Endodermal cell (in vitro differentiated cells): Measurements from ENCODE around the gene HEATR9. TPM values are rescaled to one million over a fixed set of nuclear protein-coding genes. Genes with fewer than 3 reads are reported as not detected.

Experiments used
- DNase-seq: peaks from one replicate; pipeline ENCODE4 v3.0.0-alpha.2; 2017
- H3K27ac ChIP-seq: 2 replicates; pipeline ENCODE4 v1.5.1; 2013; ENCODE audit warnings: mild to moderate bottlenecking, low read depth, low read length, moderate library complexity
- H3K27me3 ChIP-seq: 2 replicates; pipeline ENCODE4 v1.6.1; 2013; ENCODE audit warnings: mild to moderate bottlenecking, low read length, moderate library complexity; ENCODE audit not compliant: insufficient read depth, control insufficient read depth, poor library complexity, severe bottlenecking
- H3K36me3 ChIP-seq: 2 replicates; pipeline ENCODE4 v1.7.0; 2013; ENCODE audit warnings: mild to moderate bottlenecking, low read length, moderate library complexity; ENCODE audit not compliant: control insufficient read depth, insufficient read depth
- H3K4me1 ChIP-seq: one replicate; pipeline ENCODE4 v1.7.0; 2013; ENCODE audit warnings: low read length; ENCODE audit not compliant: control insufficient read depth, insufficient read depth
- H3K4me3 ChIP-seq: 2 replicates; pipeline ENCODE4 v1.5.1; 2013; ENCODE audit warnings: mild to moderate bottlenecking, low read length, moderate library complexity
- H3K9ac ChIP-seq: 2 replicates; pipeline ENCODE4 v1.6.1; 2013; ENCODE audit warnings: mild to moderate bottlenecking, low read length, moderate library complexity; ENCODE audit not compliant: poor library complexity, severe bottlenecking; ENCODE audit errors: extremely low read depth
- H3K9me3 ChIP-seq: 2 replicates; pipeline ENCODE4 v1.6.1; 2013; ENCODE audit warnings: mild to moderate bottlenecking, low read length, moderate library complexity; ENCODE audit not compliant: control insufficient read depth
- H3K27ac Mint-ChIP-seq: 2 replicates; pipeline ENCODE4 v1.8.0; 2020; ENCODE audit warnings: mixed read lengths
- H3K27me3 Mint-ChIP-seq: 2 replicates; pipeline ENCODE4 v1.8.0; 2021; ENCODE audit warnings: mild to moderate bottlenecking, mixed read lengths; ENCODE audit not compliant: insufficient read depth
- H3K36me3 Mint-ChIP-seq: 2 replicates; pipeline ENCODE4 v1.8.0; 2020; ENCODE audit warnings: low read depth, mixed read lengths
- H3K4me1 Mint-ChIP-seq: 2 replicates; pipeline ENCODE4 v1.8.0; 2020; ENCODE audit warnings: mixed read lengths
- H3K4me3 Mint-ChIP-seq: 2 replicates; pipeline ENCODE4 v1.8.0; 2020; ENCODE audit warnings: mild to moderate bottlenecking, moderate library complexity, mixed read lengths
- H3K9me3 Mint-ChIP-seq: 2 replicates; pipeline ENCODE4 v1.8.0; 2020; ENCODE audit warnings: mild to moderate bottlenecking, mixed read lengths
- CTCF ChIP-seq: fragments of 200-600 bp; sonication (generic); conservative IDR thresholded peaks from 2 replicates; pipeline ENCODE4 v1.5.0; 2021; ENCODE audit warnings: antibody characterized with exemption, mild to moderate bottlenecking
- WGBS, 2 experiments: methylation state at CpG; one replicate each; pipeline versions ENCODE4 v1.1.5 to v1.1.7; 2013; ENCODE audit warnings: missing lambda C conversion rate in 2 of 2, mixed read lengths in 1 of 2; ENCODE audit not compliant: insufficient coverage in 1 of 2, insufficient read length in 1 of 2; 5-methylcytosine and 5-hydroxymethylcytosine counted together
- total RNA-seq, 2 donors: library from RNA; stranded (reverse); fragmentation: NEBNext Ultra II Directional in 1 of 2; extraction: Animal tissue kit (Norgen Biotek cat#: 25700) in 1 of 2; gene quantifications; 2 replicates in 1 of 2; 3 replicates in 1 of 2; pipeline ENCODE4 v1.2.1, GENCODE V29; 2021

HEATR9 gene
- total RNA-seq, 2 donors from 2014 or later, result not detected

DNA sequence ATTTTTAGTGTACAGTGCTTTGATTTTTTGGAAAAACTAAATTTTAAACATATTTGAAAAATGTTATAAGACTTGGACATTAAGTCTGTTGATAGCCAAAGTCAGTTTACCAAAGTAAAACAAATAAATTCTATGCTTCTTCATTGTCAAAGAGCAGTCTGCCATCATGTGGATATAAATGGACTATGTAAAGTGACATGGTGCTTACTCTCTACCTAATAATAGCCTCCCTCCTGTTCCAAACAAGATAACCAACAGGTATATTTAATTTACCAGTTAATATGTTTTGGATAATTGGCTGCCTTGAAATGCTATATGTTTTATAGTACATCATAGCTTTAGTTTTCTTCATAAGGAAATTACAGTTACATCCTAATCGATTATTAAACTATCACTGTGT, 43.5 kb downstream of the HEATR9 start:
- TF ChIP-seq CTCF, result no peak
- Histone ChIP-seq H3K9me3 (no peaks in the 10 kb centered on the region), H3K27ac (no peak overlapping the region), H3K36me3 (peaks cover 89% of the 10 kb centered on the region), H3K4me3 (no peak overlapping the region), H3K4me1 (no peaks in the 10 kb centered on the region), H3K9ac (no peak overlapping the region), H3K27me3 (no peaks in the 10 kb centered on the region)
- H3K9me3 Mint-ChIP-seq, result no peaks in the 10 kb centered on the region
- H3K4me3 Mint-ChIP-seq, result no peak overlapping the region
- H3K27me3 Mint-ChIP-seq, result no peaks in the 10 kb centered on the region
- H3K36me3 Mint-ChIP-seq, result peaks cover 82% of the 10 kb centered on the region
- no peak overlapping the region for H3K27ac Mint-ChIP-seq
- no CpG with 5 or more reads among the region's 1 CpG for WGBS, 2 experiments
- no peak for DNase-seq
- H3K4me1 Mint-ChIP-seq, result no peaks in the 10 kb centered on the region

DNA sequence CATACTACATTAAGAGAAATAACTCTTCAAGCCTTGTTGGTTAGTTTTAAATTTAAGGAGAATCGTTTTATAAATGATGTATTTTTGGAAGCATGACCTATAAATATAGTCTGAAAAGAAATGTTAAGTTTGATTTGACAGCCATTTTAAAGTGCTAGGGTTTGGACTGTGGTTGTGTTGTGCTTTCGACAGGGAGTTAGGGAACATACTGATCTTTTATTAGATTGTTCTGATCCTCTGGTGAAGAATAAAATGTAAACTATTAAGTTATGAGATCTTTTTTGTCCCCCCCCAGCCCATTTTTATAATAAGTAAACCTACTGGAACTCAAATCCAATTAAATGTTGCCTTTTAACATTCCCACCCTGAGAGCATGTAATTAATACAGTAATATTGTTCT, 47.4 kb downstream of the HEATR9 start:
- Histone ChIP-seq H3K27ac (no peak overlapping the region), H3K9me3 (no peaks in the 10 kb centered on the region), H3K36me3 (peaks cover 98% of the 10 kb centered on the region), H3K9ac (no peak overlapping the region), H3K4me1 (no peaks in the 10 kb centered on the region), H3K27me3 (no peaks in the 10 kb centered on the region), H3K4me3 (no peak overlapping the region)
- no peak overlapping the region for H3K27ac Mint-ChIP-seq
- WGBS, 2 experiments, result 93% methylated on average over 2 of the region's 2 CpGs; no CpG with 5 or more reads in 1 of the 2 experiments
- H3K9me3 Mint-ChIP-seq, result no peaks in the 10 kb centered on the region
- peaks cover 79% of the 10 kb centered on the region for H3K36me3 Mint-ChIP-seq
- no peak for TF ChIP-seq CTCF
- DNase-seq, result no peak
- no peaks in the 10 kb centered on the region for H3K4me1 Mint-ChIP-seq
- no peaks in the 10 kb centered on the region for H3K27me3 Mint-ChIP-seq
- H3K4me3 Mint-ChIP-seq, result no peak overlapping the region

DNA sequence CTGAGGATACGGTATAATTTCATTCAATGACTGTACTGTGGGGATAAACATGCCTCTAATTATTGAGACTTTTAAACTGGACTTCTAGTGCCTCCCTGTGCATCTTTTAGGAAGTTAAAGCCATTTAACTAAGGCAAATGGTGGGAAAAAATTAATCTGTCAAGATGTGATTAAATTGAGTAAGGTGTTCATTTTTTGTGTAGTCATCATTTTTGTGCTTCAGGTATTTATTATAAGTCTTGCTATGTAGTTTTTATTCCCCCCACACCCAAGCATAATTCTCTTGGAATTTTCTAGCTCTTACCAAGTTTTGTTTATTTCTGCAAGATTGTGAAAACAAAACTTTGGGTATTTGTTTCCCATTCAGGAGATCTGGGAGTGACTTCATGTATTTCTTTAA, 49.2 kb downstream of the HEATR9 start:
- Histone ChIP-seq H3K36me3 (peaks cover 89% of the 10 kb centered on the region), H3K27ac (no peak overlapping the region), H3K4me3 (no peak overlapping the region), H3K9ac (no peak overlapping the region), H3K27me3 (no peaks in the 10 kb centered on the region), H3K4me1 (no peaks in the 10 kb centered on the region), H3K9me3 (no peaks in the 10 kb centered on the region)
- Mint-ChIP-seq H3K27me3 (no peaks in the 10 kb centered on the region), H3K27ac (no peak overlapping the region), H3K36me3 (peaks cover 66% of the 10 kb centered on the region), H3K4me3 (no peak overlapping the region), H3K9me3 (no peaks in the 10 kb centered on the region), H3K4me1 (no peaks in the 10 kb centered on the region)
- DNase-seq, result no peak
- WGBS, 2 experiments, result 100% methylated on average over 1 of the region's 1 CpG; no CpG with 5 or more reads in 1 of the 2 experiments
- TF ChIP-seq CTCF, result no peak
